HUES6 (cell line): ENCODE results near the gene IFI35.

Experiments used
- H3K27ac ChIP-seq: 2 replicates; pipeline ENCODE4 v1.7.0; 2013; ENCODE audit warnings: low read depth, mild to moderate bottlenecking, low read length, inconsistent platforms
- H3K27me3 ChIP-seq: 2 replicates; pipeline ENCODE4 v1.6.1; 2013; ENCODE audit warnings: low read length; ENCODE audit not compliant: control insufficient read depth, insufficient read depth
- H3K36me3 ChIP-seq: 2 replicates; pipeline ENCODE4 v1.6.1; 2013; ENCODE audit warnings: low read length; ENCODE audit not compliant: control insufficient read depth, insufficient read depth
- H3K4me1 ChIP-seq: 2 replicates; pipeline ENCODE4 v1.6.1; 2013; ENCODE audit warnings: low read length; ENCODE audit not compliant: control insufficient read depth, insufficient read depth
- H3K4me3 ChIP-seq: 2 replicates; pipeline ENCODE4 v1.5.1; 2013; ENCODE audit warnings: low read depth, low read length
- H3K9ac ChIP-seq: one replicate; pipeline ENCODE4 v1.6.1; 2013; ENCODE audit warnings: mild to moderate bottlenecking, low read length
- H3K9me3 ChIP-seq: 2 replicates; pipeline ENCODE4 v1.6.1; 2013; ENCODE audit warnings: low read depth, low read length; ENCODE audit not compliant: control insufficient read depth, insufficient read depth

IFI35 gene

DNA sequence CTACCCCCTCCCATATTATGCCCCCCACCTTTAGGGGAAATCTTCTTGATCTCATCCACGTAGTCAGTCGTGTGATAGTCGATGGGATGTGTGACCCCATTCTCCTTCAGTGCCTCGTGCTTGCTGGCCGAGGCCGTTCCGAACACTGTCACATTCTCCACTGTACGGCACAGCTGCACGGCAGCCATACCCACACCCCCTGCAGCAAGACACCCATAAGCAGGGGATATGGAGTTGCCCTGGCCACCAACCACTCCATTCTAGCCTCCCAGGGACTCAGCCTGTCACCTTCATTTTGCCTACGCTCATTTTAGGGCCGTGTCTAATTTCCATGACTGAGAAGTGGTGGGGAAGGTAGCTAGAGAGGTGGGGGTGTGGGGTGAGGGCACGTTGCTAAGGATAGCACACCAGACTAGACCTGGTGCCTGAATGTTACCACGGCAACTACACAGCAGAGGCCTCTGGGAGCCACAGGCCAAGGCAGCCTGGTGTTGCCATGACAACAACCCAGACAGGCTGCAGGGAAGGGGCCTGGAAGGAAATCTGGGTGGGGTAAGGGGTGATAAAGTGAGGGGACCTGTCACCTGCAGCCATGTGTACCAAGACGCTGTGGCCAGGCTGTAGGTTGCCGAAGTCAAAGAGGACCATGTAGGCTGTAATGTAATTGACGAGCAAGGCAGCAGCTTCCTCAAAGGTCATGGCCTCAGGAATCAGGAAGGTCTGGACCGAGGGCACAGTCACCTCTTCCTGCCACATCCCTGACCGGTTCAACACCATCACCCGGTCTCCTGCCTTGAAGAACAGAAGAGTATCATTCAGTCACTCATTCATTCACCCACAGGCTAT, 11.6 kb downstream of the IFI35 start:
- peak overlapping the region; percentile 9 for H3K9ac ChIP-seq
- H3K4me3 ChIP-seq, result no peak overlapping the region
- H3K4me1 ChIP-seq, result peaks cover 36% of the 10 kb centered on the region
- no peak overlapping the region for H3K27ac ChIP-seq
- H3K9me3 ChIP-seq, result no peaks in the 10 kb centered on the region
- H3K27me3 ChIP-seq, result no peaks in the 10 kb centered on the region
- H3K36me3 ChIP-seq, result peaks cover 52% of the 10 kb centered on the region

DNA sequence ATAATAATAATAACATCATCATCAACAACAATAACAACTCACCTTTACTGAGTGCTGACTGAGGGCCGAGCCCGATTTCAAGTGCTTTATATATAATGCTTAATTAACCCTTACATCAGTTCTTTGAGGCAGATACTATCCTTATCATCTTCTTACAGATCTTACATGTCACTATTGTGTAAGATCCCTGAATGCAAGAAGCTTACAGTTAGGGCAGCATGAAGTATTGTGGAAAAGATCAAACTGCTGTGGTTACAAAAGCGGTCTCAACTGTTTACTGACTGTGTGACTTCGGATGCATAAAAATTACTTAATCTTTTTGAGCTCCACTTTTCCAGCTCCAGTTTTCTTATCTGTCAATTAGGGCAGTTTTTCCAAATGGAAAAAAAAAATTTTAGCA, 12.3 kb downstream of the IFI35 start:
- H3K36me3 ChIP-seq, result peaks cover 52% of the 10 kb centered on the region
- no peak overlapping the region for H3K9ac ChIP-seq
- no peak overlapping the region for H3K27ac ChIP-seq
- H3K4me3 ChIP-seq, result no peak overlapping the region
- no peaks in the 10 kb centered on the region for H3K9me3 ChIP-seq
- H3K4me1 ChIP-seq, result peaks cover 36% of the 10 kb centered on the region
- H3K27me3 ChIP-seq, result no peaks in the 10 kb centered on the region

DNA sequence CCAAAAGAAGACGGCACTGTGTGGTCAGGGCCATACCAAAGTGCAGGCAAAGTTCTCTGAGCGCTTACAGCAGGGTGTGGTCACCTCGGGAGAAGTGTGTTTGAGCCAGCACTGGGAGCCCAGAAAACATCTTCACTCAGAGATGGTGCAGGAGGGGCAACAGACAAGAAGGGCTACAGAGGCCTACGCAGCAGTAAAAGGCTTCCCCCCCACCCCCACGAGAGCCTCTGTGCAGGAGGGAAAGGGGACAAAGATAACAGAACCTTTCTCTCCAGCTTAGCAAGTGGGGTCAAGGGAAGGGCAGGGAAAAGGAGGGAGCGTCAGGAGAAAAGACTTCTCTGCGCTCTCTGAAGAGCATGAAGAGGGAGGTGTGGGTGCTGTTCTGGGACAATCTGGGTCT, 12.8 kb downstream of the IFI35 start:
- Histone ChIP-seq H3K27me3 (no peaks in the 10 kb centered on the region), H3K27ac (peak overlapping the region; percentile 22; the same call in 1 of the 2 replicates), H3K36me3 (peaks cover 50% of the 10 kb centered on the region), H3K9me3 (no peaks in the 10 kb centered on the region), H3K4me3 (peak overlapping the region; percentile 42; the same call in 1 of the 2 replicates), H3K4me1 (peaks cover 31% of the 10 kb centered on the region), H3K9ac (peak overlapping the region; percentile 55)

DNA sequence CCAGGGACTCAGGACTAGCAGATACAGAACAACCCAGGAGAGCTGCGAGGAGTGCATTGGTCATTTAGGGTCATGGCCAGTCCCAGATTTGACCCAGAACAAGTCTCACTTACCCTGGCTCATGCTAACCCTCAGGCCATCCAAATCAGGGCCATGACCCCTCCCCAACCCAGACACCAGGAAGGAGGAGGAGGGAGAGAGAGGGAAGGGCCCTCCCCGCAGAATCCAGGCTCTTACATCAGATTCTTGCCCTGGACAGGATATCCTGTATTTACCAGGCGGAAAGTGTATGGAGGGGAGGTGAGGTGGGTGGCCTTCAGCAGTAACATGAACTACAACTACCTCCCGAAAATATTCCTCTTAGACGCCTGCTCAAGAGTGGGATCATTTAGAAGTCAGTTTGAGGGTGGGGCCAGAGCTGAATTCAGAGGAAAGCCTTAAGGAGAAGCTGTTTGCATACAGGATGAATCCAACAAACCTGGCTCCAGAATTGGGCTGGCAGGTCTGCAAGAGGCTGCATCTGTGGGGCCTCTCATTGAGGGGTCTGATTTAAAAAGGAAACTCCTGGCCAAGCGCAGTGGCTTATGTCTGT, 13.5 kb downstream of the IFI35 start:
- Histone ChIP-seq H3K9ac (peak overlapping the region; percentile 55), H3K9me3 (no peaks in the 10 kb centered on the region), H3K4me1 (peaks cover 24% of the 10 kb centered on the region), H3K27ac (peak overlapping the region; percentile 22; the same call in 1 of the 2 replicates), H3K36me3 (peaks cover 43% of the 10 kb centered on the region), H3K4me3 (peak overlapping the region; percentile 42), H3K27me3 (no peaks in the 10 kb centered on the region)

DNA sequence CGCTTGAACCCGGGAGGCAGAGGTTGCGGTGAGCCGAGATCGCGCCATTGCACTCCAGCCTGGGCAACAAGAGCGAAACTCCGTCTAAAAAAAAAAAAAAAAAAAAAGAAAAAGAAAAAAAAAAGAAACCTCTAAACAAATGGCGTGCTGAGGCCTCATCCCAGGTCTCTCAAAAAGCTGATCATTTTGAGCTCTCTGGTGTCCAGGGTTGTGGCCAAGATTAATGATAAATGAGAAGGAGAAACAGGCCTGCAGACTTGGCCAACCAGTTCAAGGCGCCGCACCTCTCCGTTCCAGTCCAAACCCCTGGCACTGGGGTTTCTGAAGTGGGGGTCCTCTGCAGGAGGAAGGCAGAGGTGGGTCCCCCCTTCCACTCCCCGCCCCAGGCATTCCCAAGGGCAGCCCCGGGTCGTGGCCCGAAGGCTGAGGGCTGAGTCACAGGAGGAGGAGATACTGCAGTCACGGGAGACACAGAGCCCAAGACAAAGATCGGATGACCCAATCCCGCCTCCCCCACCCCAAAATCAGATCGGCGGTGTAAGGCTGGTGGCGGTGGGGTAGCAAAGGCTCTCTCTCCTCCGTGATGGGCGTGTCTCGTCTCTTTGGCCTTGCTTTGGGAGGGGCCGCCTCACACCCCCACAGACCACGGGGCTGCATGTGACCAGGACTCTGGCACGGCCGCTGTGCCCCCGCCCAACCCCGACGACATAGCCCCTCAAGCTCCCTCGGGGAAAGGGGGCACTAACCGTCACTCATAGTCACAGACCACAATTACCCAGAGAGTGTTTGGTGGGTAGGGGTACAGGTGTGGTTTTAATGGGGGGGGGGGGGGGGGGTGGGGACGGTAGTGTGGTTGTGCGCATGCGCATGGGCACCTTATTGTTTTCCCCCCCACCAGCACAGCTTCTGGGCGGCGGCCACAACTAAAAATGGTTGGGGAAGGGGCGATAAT, 14.5 kb downstream of the IFI35 start:
- Histone ChIP-seq H3K4me3 (peak overlapping the region; percentile 100), H3K36me3 (peaks cover 33% of the 10 kb centered on the region), H3K9ac (peak overlapping the region; percentile 88), H3K9me3 (no peaks in the 10 kb centered on the region), H3K4me1 (peaks cover 20% of the 10 kb centered on the region), H3K27ac (peak overlapping the region; percentile 76; the same call in 1 of the 2 replicates), H3K27me3 (no peaks in the 10 kb centered on the region)

DNA sequence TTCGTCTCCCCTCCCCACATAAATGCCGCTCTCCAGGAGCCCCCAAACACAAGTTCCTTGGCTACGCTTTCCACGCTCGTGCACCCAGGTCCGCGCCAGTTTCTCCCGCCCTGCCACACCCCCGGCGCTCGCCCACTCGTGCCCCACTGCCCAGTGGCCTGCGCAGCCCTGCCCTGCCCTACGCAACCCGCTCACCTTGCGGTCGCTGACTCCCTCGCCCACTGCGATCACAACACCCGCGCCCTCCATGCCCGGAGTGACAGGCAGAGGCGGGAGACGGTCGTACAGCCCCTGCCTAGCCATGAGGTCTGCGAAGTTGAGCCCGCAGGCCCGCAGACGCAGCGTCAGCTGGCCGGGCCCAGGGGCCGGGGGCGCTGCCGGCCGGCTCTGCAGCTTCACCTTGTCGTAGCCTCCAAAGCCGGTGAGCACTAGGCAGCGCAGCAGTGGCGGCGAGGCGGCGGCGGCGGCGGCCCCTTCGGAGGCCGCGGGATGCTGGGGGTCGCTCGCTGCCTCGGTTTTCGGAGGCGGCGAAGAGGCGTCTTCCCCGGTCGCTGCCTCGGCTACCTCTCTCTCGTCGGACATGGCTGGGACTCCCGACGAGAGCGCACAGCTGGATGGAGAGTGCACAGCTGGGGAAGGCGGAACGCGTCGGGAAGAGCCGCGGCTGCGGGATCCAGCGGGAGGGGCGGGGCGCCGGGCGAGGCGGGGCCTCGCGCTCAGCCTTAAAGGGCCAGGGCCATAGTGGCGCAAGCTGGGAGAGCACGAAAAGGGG, 15.3 kb downstream of the IFI35 start, which contains the start of gene VAT1:
TSS of gene VAT1 (minus strand) at position 645 of the 772 bp plus-strand sequence. CDS start at position 582, 63 bp downstream.
- Histone ChIP-seq H3K27me3 (no peaks in the 10 kb centered on the region), H3K27ac (peak within 1 kb of the TSS; percentile 76; the same call in 1 of the 2 replicates), H3K9ac (peak within 1 kb of the TSS; percentile 88), H3K4me3 (peak within 1 kb of the TSS; percentile 100), H3K9me3 (no peaks in the 10 kb centered on the region), H3K4me1 (peaks cover 21% of the 10 kb centered on the region), H3K36me3 (peaks cover 27% of the 10 kb centered on the region)

DNA sequence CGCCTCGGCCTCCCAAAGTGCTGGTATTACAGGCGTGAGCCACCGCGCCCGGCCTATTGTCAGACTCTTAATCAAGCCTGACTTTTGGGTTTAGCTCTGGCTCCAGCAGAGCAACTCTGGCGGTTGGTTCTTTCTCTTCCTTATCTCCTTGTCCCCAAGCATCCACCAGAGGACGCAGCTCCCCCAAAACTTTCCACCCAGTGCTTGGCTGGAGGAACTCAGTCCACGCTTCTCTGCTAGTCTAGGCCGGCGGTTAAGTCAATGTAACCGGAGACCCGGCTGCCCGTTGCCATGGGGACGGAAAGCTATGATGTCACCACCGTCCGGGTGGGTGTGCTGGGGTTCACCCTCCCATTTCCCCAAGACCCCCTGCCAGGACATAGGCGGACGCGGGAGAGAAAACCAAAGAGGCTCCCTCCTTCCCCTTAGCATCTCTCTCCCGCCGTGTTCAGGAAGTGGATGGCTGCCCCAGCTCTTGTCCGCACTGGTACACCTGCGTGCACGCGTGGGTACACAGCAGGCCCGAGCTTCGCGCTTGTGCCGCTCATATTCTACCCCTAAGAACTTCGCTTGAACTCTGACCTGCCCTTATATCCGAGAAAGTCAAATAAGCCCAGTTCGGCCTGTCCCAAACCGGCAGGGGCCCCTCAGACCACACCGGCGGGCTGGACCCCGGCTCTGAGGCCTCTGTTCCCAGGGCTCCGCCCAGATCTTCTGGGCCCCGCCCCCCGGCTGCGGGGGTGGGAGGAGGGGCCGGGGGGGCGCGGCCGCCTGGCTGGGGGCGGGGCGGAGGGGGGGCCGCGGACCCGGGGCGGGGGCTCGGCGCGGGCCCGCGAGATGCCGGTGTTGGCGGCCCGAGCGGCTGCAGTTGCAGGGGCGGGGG, 18.1 kb downstream of the IFI35 start, which contains the start of gene RND2:
TSS of gene RND2 (plus strand) at position 825 of the 883 bp plus-strand sequence. CDS start 117 bp downstream, outside the sequence.
- Histone ChIP-seq H3K27me3 (no peaks in the 10 kb centered on the region), H3K9me3 (no peaks in the 10 kb centered on the region), H3K27ac (no peak within 1 kb of the TSS), H3K4me3 (peak within 1 kb of the TSS; percentile 90), H3K9ac (peak within 1 kb of the TSS; percentile 66), H3K36me3 (peaks cover 18% of the 10 kb centered on the region), H3K4me1 (peaks cover 34% of the 10 kb centered on the region)

DNA sequence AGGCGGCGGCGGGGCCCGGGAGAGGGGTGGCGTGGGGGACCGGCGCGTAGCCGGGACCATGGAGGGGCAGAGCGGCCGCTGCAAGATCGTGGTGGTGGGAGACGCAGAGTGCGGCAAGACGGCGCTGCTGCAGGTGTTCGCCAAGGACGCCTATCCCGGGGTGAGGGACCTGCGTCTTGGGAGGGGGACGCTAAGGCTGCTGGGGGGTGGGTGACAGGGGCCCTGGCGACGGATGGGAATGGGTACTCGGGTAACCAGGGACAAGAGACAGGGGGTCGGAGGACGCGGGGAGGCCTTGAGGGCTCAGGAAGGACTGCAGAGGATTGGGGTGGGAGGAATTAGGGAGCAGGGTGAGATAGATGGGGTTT, 18.7 kb downstream of the IFI35 start:
- peak overlapping the region; percentile 68 for H3K4me3 ChIP-seq
- peaks cover 33% of the 10 kb centered on the region for H3K4me1 ChIP-seq
- H3K9me3 ChIP-seq, result no peaks in the 10 kb centered on the region
- H3K27me3 ChIP-seq, result no peaks in the 10 kb centered on the region
- no peak overlapping the region for H3K27ac ChIP-seq
- H3K9ac ChIP-seq, result peak overlapping the region; percentile 58
- peaks cover 12% of the 10 kb centered on the region for H3K36me3 ChIP-seq

DNA sequence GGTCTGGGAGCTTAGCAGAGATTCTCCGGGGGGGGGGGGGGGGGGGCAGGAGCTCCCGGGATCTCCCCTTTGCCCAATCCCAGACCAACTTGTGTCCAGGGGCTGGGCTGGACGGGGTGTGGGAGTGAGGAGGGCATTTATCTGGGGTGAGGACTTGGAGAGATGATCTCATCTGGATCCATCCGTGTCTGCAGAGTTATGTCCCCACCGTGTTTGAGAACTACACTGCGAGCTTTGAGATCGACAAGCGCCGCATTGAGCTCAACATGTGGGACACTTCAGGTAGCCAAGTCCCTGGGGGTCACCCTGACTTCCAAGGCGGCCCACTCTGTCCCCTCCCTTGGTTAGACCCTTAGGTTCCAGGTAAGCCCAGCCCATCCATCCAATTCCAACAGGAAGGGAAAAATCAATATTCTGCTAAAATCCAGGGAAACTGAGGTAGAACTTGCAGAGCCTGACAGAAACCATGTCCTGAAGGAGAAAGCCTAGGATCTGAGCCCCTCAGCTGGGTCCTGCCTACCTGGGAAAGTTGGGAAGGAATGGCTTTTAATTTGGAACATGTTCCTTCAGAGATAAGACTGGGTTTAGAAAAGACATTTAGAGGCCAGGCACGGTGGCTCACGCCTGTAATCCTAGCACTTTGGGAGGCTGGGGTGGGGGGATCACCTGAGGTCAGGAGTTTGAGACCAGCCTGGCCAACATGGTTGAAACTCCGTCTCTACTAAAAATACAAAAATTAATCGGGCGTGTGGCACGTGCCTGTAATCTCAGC, 19.4 kb downstream of the IFI35 start:
- no peaks in the 10 kb centered on the region for H3K9me3 ChIP-seq
- H3K9ac ChIP-seq, result no peak overlapping the region
- H3K27ac ChIP-seq, result no peak overlapping the region
- H3K36me3 ChIP-seq, result peaks cover 12% of the 10 kb centered on the region
- peak overlapping the region; percentile 68 for H3K4me3 ChIP-seq
- peaks cover 31% of the 10 kb centered on the region for H3K4me1 ChIP-seq
- H3K27me3 ChIP-seq, result no peaks in the 10 kb centered on the region
